ENCODE results near the gene CRIP2. TPM values are rescaled to one million over a fixed set of nuclear protein-coding genes. Genes with fewer than 3 reads are reported as not detected.

CRIP2 gene
- total and polyA plus RNA-seq, 10 of the 15 experiments (the other 5 are each of a cell fraction or from before 2014, with no cell fraction given), result 0.04 to 0.62 (median 0.37) TPM; not detected in 5

DNA sequence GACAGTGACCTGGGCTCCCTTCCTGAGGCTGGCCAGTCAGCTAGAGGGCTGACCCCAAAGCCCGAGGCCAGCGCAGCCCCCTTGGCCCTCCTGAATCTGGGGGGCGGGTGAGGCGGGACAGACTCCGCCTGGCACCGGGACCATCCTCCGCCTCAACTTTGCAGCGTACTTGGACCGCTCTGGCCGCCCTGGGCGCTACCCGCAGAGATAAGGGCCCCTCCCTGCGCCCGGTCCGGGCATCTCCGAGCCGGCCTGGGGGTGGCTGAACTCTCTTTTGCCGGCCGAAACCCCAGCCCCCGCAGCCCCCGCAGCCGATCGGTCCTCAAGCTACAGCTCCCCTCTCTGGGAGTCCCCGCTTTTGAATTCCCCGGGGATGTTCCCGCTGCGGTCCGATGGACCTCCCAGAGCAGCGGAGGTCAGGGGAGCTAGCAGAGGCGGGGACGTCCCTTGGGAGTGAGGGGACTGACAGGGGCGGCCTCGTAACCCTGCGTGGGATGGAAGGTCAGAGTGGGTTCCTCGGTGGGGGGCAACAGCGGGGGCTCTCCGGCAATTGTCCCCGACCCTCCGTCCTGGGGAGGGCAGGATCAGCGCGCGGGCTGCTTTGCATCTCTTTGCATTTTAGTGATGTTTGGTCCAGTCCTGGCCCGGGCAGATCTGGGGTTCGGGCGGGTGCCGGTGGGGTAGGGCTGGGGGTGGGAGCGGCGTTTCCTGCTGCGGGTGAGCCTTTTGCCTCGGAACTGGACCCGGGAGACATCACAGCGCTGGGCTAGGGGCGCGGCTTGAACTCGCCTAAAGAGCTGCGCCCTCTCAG is 11.7 kb downstream of the CRIP2 start, which contains the start of gene CRIP1:
Gene CRIP1 (plus strand): TSS at position 724 of the 811 bp plus-strand sequence. CDS start 374 bp downstream, outside the sequence.
- WGBS (ENCODE audit: insufficient coverage, insufficient replicate concordance, low lambda C conversion rate, missing lambda C conversion rate), result 2% methylated on average over 43 of the region's 56 CpGs
- no TSS peak for BruUV-seq (replicated peaks)
- Histone ChIP-seq H2AFZ (ENCODE audit: control insufficient read depth, low read depth, low read length) (peak within 1 kb of the TSS; percentile 56), H3K27me3 (replicated peaks in 1 of 2; ENCODE audit: control insufficient read depth in 2 of 2, insufficient read depth in 2 of 2, low read length in 1 of 2) (no peaks in the 10 kb centered on the region), H3K36me3 (ENCODE audit: control insufficient read depth in 2 of 2, insufficient read depth in 2 of 2, low read length in 1 of 2) (no peaks in the 10 kb centered on the region), H4K20me1 (ENCODE audit: control insufficient read depth, insufficient read depth) (no peaks in the 10 kb centered on the region), H3K79me2 (ENCODE audit: control insufficient read depth, insufficient read depth, low read length) (peaks cover 3% of the 10 kb centered on the region), H3K9ac (ENCODE audit: control insufficient read depth, insufficient read depth, low read length) (peak within 1 kb of the TSS; percentile 72), H3K9me3 (replicated peaks; ENCODE audit: control insufficient read depth, insufficient read depth, low read length) (no peaks in the 10 kb centered on the region), H3K27ac (ENCODE audit: control insufficient read depth, insufficient read depth) (peak within 1 kb of the TSS; percentile 42), H3K4me2 (ENCODE audit: control insufficient read depth, insufficient read depth) (peak within 1 kb of the TSS; percentile 100), H3K4me1 (ENCODE audit: control insufficient read depth, insufficient read depth, low read length) (peaks cover 30% of the 10 kb centered on the region), H3K4me3 (peak within 1 kb of the TSS; percentile 84)
- POLR2A ChIA-PET, result no interaction called here
- TF ChIP-seq IKZF2 (IDR thresholded peaks at IDR 0.05), result peak in 1 of 2 experiments; percentile 30; a peak in 2 of 4 replicates
- 0 out of 2 replicates have a peak, but pooled peaks have one; percentile 22 for TF ChIP-seq IRF5 (IDR thresholded peaks at IDR 0.05; ENCODE audit: borderline replicate concordance)
- peak; percentile 90 for TF ChIP-seq NR2F1 (conservative IDR thresholded peaks at IDR 0.05)
- peak in 1 of 2 experiments; percentile 58; a peak in 1 of 3 replicates for TF ChIP-seq EGR1 (IDR thresholded peaks at IDR 0.05; ENCODE audit: borderline replicate concordance in 1 of 2, low read depth in 2 of 2, low read length in 2 of 2)
- TF ChIP-seq, protein P1, sequence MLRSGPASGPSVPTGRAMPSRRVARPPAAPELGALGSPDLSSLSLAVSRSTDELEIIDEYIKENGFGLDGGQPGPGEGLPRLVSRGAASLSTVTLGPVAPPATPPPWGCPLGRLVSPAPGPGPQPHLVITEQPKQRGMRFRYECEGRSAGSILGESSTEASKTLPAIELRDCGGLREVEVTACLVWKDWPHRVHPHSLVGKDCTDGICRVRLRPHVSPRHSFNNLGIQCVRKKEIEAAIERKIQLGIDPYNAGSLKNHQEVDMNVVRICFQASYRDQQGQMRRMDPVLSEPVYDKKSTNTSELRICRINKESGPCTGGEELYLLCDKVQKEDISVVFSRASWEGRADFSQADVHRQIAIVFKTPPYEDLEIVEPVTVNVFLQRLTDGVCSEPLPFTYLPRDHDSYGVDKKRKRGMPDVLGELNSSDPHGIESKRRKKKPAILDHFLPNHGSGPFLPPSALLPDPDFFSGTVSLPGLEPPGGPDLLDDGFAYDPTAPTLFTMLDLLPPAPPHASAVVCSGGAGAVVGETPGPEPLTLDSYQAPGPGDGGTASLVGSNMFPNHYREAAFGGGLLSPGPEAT (IDR thresholded peaks at IDR 0.05; ENCODE audit: low read depth), result peak; percentile 48; the same call in 1 of the 2 replicates
- TF ChIP-seq TBL1XR1 (IDR thresholded peaks at IDR 0.05; ENCODE audit: low read depth, low read length), result no peak
- 0 out of 2 replicates have a peak, but pooled peaks have one; percentile 14 for TF ChIP-seq MTA2 (IDR thresholded peaks at IDR 0.05; ENCODE audit: low read depth)
- TF ChIP-seq MLLT1 (IDR thresholded peaks at IDR 0.05), result peak; percentile 53; the same call in 1 of the 2 replicates
- peak; percentile 90 for TF ChIP-seq MEF2B (IDR thresholded peaks at IDR 0.05; ENCODE audit: partially characterized antibody, poor library complexity, severe bottlenecking)
- TF ChIP-seq POU2F2 (IDR thresholded peaks at IDR 0.05; ENCODE audit: borderline replicate concordance, low read depth, low read length), result no peak
- TF ChIP-seq EED (IDR thresholded peaks at IDR 0.05; ENCODE audit: low read depth), result peak; percentile 40
- peak; percentile 19; the same call in 1 of the 2 replicates for TF ChIP-seq DPF2 (IDR thresholded peaks at IDR 0.05)
- peak; percentile 54 for TF ChIP-seq RELA (IDR thresholded peaks at IDR 0.05; ENCODE audit: borderline replicate concordance, partially characterized antibody)
- no peak for TF ChIP-seq RCOR1 (conservative IDR thresholded peaks at IDR 0.05; ENCODE audit: low read depth, low read length)
- FAIRE-seq (no peak), DNase-seq (ENCODE audit: low read depth, low spot score) (no peak), ATAC-seq (no peak)
- RAD21 ChIA-PET (ENCODE audit: unreplicated experiment), result interaction anchor here (0.7 kb wide), 1 partner anchor 42 kb away, joined by 3 read pairs; no protein-coding TSS in a partner anchor
- intact Hi-C loops (cut with micrococcal nuclease; ENCODE audit: unreplicated experiment), result loop anchor here (10.0 kb wide), 1 partner anchor 422 kb away; the partner anchor contains the start of gene GPR132
- in situ Hi-C loops (cut with MboI), result loop anchor here (5.0 kb wide), 1 partner anchor 114 kb away; no protein-coding TSS in a partner anchor
- CTCF ChIA-PET, result interaction anchor here (0.6 to 1.8 kb wide), 4 partner anchors 82 to 120 kb away, joined by 3 to 7 read pairs (median 4); no protein-coding TSS in a partner anchor
- SMC1A ChIA-PET (ENCODE audit: uncharacterized antibody, unreplicated experiment), result interaction anchor here (1.1 kb wide), 1 partner anchor 42 kb away, joined by 3 read pairs; no protein-coding TSS in a partner anchor
